Dermis lymphatic vessel endothelial cell (primary cell): Measurements from ENCODE around the gene NXPE3. TPM values are rescaled to one million over a fixed set of nuclear protein-coding genes. Genes with fewer than 3 reads are reported as not detected.

Source experiments
- total RNA-seq: library from RNA; depleted of rRNA; stranded (reverse); fragments of >200 nt; gene quantifications from 2 replicates; pipeline ENCODE4 v1.2.1, GENCODE V29; 2014

Gene NXPE3
- 6.4 TPM in 2 replicates for total RNA-seq

GRCh38 chr3:101779047-101779821 lies at the start of gene NXPE3:
Gene NXPE3 (plus strand): TSS chr3:101779211. CDS start chr3:101785597, 6,386 bp downstream.

GRCh38 chr3:101848754-101849713 lies 70.0 kb downstream of the NXPE3 start, which contains the start of gene NFKBIZ:
Gene NFKBIZ (plus strand): TSS chr3:101849514. CDS start chr3:101849629, 115 bp downstream.

Other genes starting within 250 kb of the NXPE3 start
- 24.1 and 35.7 TPM in 2 replicates for gene TRMT10C, start 217.3 kb upstream of the NXPE3 start, total RNA-seq
- 82.8 and 89.6 TPM in 2 replicates for gene PCNP, start 205.0 kb upstream of the NXPE3 start, total RNA-seq
- gene ZBTB11, start 102.1 kb upstream of the NXPE3 start, total RNA-seq = 19.0 and 21.6 TPM in 2 replicates
- gene RPL24, start 92.5 kb upstream of the NXPE3 start, total RNA-seq = 2,667 and 3,515 TPM in 2 replicates
- 4.3 and 7.7 TPM in 2 replicates for gene CEP97, start 54.6 kb upstream of the NXPE3 start, total RNA-seq
- 9.3 and 31.9 TPM in 2 replicates for gene NFKBIZ, start 70.3 kb downstream of the NXPE3 start, total RNA-seq